Pancreas (tissue), 10 donors: ENCODE results near the gene TC2N. TPM values are rescaled to one million over a fixed set of nuclear protein-coding genes. Genes with fewer than 3 reads are reported as not detected.

Experiments used
- ATAC-seq, 4 donors: fragments of 200-7000 bp; cut with Tn5 transposase; one replicate each; pipeline versions ENCODE4 v1.8.0 to v1.9.1; 2020; ENCODE audit warnings: mild to moderate bottlenecking in 4 of 4, moderate library complexity in 4 of 4
- DNase-seq, 6 donors: peaks; one replicate each; pipeline ENCODE4 v3.0.0-alpha.2; 2020
- FAIRE-seq: peaks from 2 replicates; lab custom pipeline; 2012; peaks lifted over from hg19 to GRCh38; lab: Jason Lieb, UNC
- H3K27ac ChIP-seq, 4 donors: fragments of 200-600 bp; sonication (generic); 1 replicate in 3 of 4; 2 replicates in 1 of 4; pipeline versions ENCODE4 v1.5.0 to v1.8.0; 2020
- H3K27me3 ChIP-seq, 4 donors: fragments of 200-600 bp; one replicate each; pipeline ENCODE4 v1.8.0; 2021
- H3K36me3 ChIP-seq, 3 donors: fragments of 200-600 bp; sonication (generic) in 1 of 3; one replicate each; pipeline versions ENCODE4 v1.5.0 to v1.8.0; 2020 to 2021
- H3K4me1 ChIP-seq, 3 donors: fragments of 200-600 bp; one replicate each; pipeline ENCODE4 v1.8.0; 2021
- H3K4me3 ChIP-seq, 4 donors: fragments of 200-600 bp; sonication (generic) in 2 of 4; one replicate each; pipeline versions ENCODE4 v1.5.0 to v1.8.0; 2020 to 2021
- H3K9me3 ChIP-seq, 4 donors: fragments of 200-600 bp; one replicate each; pipeline ENCODE4 v1.8.0; 2021
- WGBS, 2 donors: extraction: QIAGEN DNeasy Blood & Tissue Kit; methylation state at CpG; one replicate each; pipeline ENCODE4 v1.1.7; 2013; 5-methylcytosine and 5-hydroxymethylcytosine counted together
- intact Hi-C, 3 donors: fragments of 100-400 bp; cut with DNase I; formaldehyde crosslinking; loops; one replicate each; pipeline versions ENCODE4 v1.11.1 to v1.14.2; 2022
- polyA plus RNA-seq, 2 donors: library from polyadenylated mRNA; stranded (reverse); fragments of 200-250 nt; gene quantifications; one replicate each; pipeline ENCODE4 v1.2.3, GENCODE V29; 2013
- total RNA-seq, 6 donors: library from RNA; stranded (reverse); fragmentation: NEBNext Ultra II Directional in 4 of 6; extraction: Animal tissue kit (Norgen Biotek cat#: 25700) in 4 of 6; gene quantifications; one replicate each; pipeline versions ENCODE4 v1.2.1 to v1.2.4, GENCODE V29; 2021 to 2023
- TF ChIP-seq, protein P1 (sequence below), 4 donors: fragments of 200-600 bp; sonication (generic) in 3 of 4; IDR thresholded peaks; one replicate each; pipeline versions ENCODE4 v1.5.0 to v1.8.0; 2021; ENCODE audit warnings: antibody characterized with exemption in 4 of 4
- donor health status: healthy with polysubstance abuse.
- donor health status: DM: no; HTN: no; CAD: no; lungs with moderate emphysema.
- donor health status: DM: no; HTN: no; CAD: no.
- donor health status: control.
- donor health status: control.
- donor health status: Bipolar disorder and iron deficiency.
- donor health status: DM: yes; HTN: yes; CAD: no.
- donor health status: DM: no; HTN: no; CAD: no.
- donor health status: DM: no; HTN: no; CAD: no.
- donor health status: DM: yes; HTN: yes; CAD: no.

Gene TC2N
- total and polyA plus RNA-seq, 8 donors, result 23.9 to 215 (median 112) TPM

DNA sequence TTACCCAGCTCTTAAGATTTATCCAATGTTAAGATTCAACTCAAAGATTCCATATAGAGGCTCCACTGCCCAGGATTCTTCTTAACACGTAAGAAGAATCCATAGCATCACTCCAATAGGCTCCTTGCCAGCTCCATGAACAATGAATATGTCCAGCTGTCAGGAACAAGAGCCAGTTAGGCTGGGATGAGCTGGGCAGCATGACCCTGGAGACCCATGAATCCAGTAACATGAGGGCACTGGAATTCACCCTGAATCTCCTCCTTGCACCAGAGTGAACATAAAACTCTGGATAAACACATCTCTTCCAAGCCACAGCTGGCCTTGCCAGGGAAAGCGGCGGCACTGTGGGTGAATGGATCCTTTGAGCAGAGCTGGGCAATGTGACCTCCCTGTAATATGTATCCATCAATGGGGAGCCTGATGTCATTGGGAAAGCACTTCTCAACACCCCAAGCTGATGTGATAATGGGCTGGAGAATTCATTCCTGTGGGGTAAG is 24.4 kb upstream of the TC2N start:
- no peak for FAIRE-seq
- no peaks in the 10 kb centered on the region for H3K27me3 ChIP-seq
- TF ChIP-seq, protein P1, sequence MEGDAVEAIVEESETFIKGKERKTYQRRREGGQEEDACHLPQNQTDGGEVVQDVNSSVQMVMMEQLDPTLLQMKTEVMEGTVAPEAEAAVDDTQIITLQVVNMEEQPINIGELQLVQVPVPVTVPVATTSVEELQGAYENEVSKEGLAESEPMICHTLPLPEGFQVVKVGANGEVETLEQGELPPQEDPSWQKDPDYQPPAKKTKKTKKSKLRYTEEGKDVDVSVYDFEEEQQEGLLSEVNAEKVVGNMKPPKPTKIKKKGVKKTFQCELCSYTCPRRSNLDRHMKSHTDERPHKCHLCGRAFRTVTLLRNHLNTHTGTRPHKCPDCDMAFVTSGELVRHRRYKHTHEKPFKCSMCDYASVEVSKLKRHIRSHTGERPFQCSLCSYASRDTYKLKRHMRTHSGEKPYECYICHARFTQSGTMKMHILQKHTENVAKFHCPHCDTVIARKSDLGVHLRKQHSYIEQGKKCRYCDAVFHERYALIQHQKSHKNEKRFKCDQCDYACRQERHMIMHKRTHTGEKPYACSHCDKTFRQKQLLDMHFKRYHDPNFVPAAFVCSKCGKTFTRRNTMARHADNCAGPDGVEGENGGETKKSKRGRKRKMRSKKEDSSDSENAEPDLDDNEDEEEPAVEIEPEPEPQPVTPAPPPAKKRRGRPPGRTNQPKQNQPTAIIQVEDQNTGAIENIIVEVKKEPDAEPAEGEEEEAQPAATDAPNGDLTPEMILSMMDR (IDR thresholded peaks at IDR 0.05), result no peak
- no peaks in the 10 kb centered on the region for H3K36me3 ChIP-seq
- intact Hi-C loops, result loop anchor here in 1 of 3 donors (10.0 kb wide), 1 partner anchor 137 kb away; no protein-coding TSS in a partner anchor
- peak in 2 of 4 donors; percentile 1 to 8 for ATAC-seq
- no peaks in the 10 kb centered on the region for H3K9me3 ChIP-seq
- 75 to 80% methylated on average over 3 of the region's 3 CpGs for whole genome bisulfite sequencing, 2 donors
- peak overlapping the region in 3 of 4 donors; percentile 13 to 84 (median 78) for H3K27ac ChIP-seq
- peaks cover 24 to 40% (median 27%) of the 10 kb centered on the region in 3 donors for H3K4me1 ChIP-seq
- H3K4me3 ChIP-seq, result no peak overlapping the region
- no peak for DNase-seq

DNA sequence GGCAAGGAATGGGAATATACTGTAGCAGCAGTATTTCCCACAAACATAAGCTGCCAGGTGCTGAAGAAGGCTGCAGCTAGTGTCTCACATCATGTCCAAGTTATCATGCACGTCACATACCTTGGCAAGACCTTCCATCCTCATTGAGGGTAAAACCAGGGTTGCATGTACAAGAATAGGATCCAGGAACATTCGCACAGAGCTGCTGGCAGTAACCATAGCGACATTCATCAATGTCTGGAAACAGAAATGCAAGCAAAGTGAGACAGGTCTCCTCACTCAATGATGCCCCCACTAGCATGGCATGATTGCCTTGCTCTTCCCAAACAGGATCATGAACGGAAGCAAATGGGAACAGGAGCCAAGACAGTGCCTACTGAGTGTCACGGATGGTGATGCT is 23.8 kb upstream of the TC2N start:
- WGBS, 2 donors, result 89 to 91% methylated on average over 5 of the region's 5 CpGs
- intact Hi-C loops, result loop anchor here in 1 of 3 donors (10.0 kb wide), 1 partner anchor 136 kb away; no protein-coding TSS in a partner anchor
- ATAC-seq (no peak), DNase-seq (no peak), FAIRE-seq (no peak)
- Histone ChIP-seq H3K4me3 (no peak overlapping the region), H3K27me3 (no peaks in the 10 kb centered on the region), H3K9me3 (no peaks in the 10 kb centered on the region), H3K4me1 (peaks cover 20 to 36% (median 27%) of the 10 kb centered on the region in 3 donors), H3K36me3 (no peaks in the 10 kb centered on the region), H3K27ac (peak overlapping the region; percentile 66 to 84 (median 76))
- TF ChIP-seq, protein P1 (IDR thresholded peaks at IDR 0.05), result no peak

DNA sequence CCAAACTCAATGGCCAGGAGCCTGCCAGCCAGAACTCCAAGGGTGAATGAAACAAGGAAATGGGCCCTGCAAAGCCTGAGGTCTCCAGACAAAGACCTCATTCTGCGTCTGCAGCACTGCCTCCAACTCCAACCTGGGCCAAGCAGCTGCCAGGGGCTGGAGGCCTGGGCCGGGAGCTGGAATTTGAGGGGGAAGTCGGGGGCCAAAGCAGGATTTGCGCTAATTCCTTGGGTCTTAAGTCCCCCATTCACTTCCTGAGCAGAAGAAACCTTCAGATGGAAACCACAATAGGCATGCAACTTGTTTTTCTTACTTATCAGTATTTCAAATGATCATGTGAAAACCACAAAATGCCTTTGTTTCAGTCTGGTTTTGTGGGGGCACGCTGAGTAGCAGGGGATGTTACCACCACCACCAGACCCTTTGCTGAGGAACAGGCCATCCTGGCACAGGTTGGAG is 23.0 kb upstream of the TC2N start:
- FAIRE-seq (no peak), ATAC-seq (peak; percentile 35 to 60 (median 42))
- 20 to 39% methylated on average over 5 of the region's 5 CpGs for WGBS, 2 donors

DNA sequence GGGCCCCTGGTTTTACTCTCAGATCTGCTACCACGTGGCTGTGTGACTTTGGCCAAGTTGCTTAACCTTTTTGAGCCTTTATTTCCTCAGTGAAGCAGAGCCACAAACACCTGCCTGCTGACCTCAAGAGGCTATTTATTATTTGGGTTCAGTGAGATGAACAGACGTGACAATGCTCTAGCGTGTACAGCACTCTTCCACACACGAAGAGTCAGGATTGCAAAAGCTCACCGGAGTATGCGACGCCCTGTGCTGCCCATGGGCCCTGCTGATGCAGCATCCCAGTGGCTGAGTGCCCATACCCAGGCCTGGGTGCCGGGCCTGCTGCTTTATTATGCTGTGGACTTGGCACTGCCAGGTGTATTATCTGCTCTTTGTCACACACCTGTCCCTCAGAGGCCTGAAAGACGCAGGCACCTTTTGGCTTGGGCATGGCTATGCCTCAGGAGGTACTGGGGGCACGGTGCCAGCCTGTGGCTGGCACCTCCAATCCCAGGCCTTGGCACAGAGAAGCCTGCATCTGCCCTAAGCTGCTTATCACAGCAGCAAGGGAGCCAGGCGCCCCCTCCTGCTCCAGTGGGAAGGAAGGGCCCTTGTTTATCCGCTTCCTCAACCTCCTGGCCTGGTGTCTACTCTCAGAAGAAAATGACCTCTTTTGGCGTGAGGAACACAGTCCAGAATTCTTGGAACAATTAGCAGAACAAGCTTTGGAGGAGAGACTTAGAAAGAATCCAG is 22.3 kb upstream of the TC2N start:
- H3K4me3 ChIP-seq, result no peak overlapping the region
- peak; percentile 88 to 96 (median 90) for DNase-seq
- intact Hi-C loops, result loop anchor here in 2 of 3 donors (10.0 kb wide), 2 partner anchors 55 to 135 kb away; no protein-coding TSS in a partner anchor
- H3K4me1 ChIP-seq, result peaks cover 20 to 36% (median 27%) of the 10 kb centered on the region in 3 donors
- no peaks in the 10 kb centered on the region for H3K27me3 ChIP-seq
- H3K27ac ChIP-seq, result peak overlapping the region; percentile 66 to 84 (median 76)
- ATAC-seq, result peak; percentile 88 to 90 (median 88)
- no peaks in the 10 kb centered on the region for H3K9me3 ChIP-seq
- no peaks in the 10 kb centered on the region for H3K36me3 ChIP-seq
- FAIRE-seq, result no peak
- 10 to 15% methylated on average over 13 of the region's 13 CpGs for WGBS, 2 donors
- TF ChIP-seq, protein P1 (IDR thresholded peaks at IDR 0.05), result no peak

More for the DNA sequence above, 23.0 kb upstream of the TC2N start:
- peak in 2 of 6 donors; percentile 51 to 63 for DNase-seq
- Histone ChIP-seq H3K9me3 (no peaks in the 10 kb centered on the region), H3K27me3 (no peaks in the 10 kb centered on the region), H3K4me1 (peaks cover 20 to 36% (median 27%) of the 10 kb centered on the region in 3 donors), H3K4me3 (no peak overlapping the region), H3K27ac (peak overlapping the region; percentile 66 to 84 (median 76)), H3K36me3 (no peaks in the 10 kb centered on the region)
- TF ChIP-seq, protein P1 (IDR thresholded peaks at IDR 0.05), result no peak
- intact Hi-C loops, result loop anchor here in 1 of 3 donors (10.0 kb wide), 1 partner anchor 136 kb away; no protein-coding TSS in a partner anchor
